WTC11 (cell line): Measurements from ENCODE around the gene TRIM69. TPM values are rescaled to one million over a fixed set of nuclear protein-coding genes. Genes with fewer than 3 reads are reported as not detected.

Experiments
- ATAC-seq: fragments of 200-7000 bp; cut with Tn5 transposase; 2 replicates; pipeline ENCODE4 v1.10.0; 2021; ENCODE audit warnings: mild to moderate bottlenecking, moderate library complexity
- CTCF ChIA-PET: fragments of 300-600 bp; sonication (Branson Sonifier 250); formaldehyde crosslinking; loops from one replicate; lab custom pipeline; 2021; ENCODE audit warnings: antibody characterized with exemption; lab: Charles Lee
- POLR2A ChIA-PET: fragments of 350-600 bp; sonication (Branson Sonifier 250); formaldehyde crosslinking; loops from one replicate; lab custom pipeline; 2021; ENCODE audit warnings: antibody characterized with exemption; lab: Charles Lee
- DNase-seq: peaks from one replicate; pipeline ENCODE4 v3.0.0; 2021; ENCODE audit warnings: low spot score
- H3K27ac Mint-ChIP-seq: 2 replicates; pipeline ENCODE4 v1.8.0; 2021; ENCODE audit warnings: mixed read lengths
- H3K27me3 Mint-ChIP-seq: 2 replicates; pipeline ENCODE4 v1.8.0; 2021; ENCODE audit warnings: low read depth, mild to moderate bottlenecking, moderate library complexity, mixed read lengths
- H3K36me3 Mint-ChIP-seq: 2 replicates; pipeline ENCODE4 v1.8.0; 2021; ENCODE audit warnings: mixed read lengths
- H3K4me1 Mint-ChIP-seq: 2 replicates; pipeline ENCODE4 v1.8.0; 2022; ENCODE audit warnings: mixed read lengths
- H3K4me3 Mint-ChIP-seq: 2 replicates; pipeline ENCODE4 v1.8.0; 2021; ENCODE audit warnings: mild to moderate bottlenecking, moderate library complexity, mixed read lengths
- H3K9me3 Mint-ChIP-seq: 2 replicates; pipeline ENCODE4 v1.8.0; 2021; ENCODE audit warnings: mixed read lengths
- CBFB ChIP-seq: sonication (generic); formaldehyde crosslinking; IDR thresholded peaks from 2 replicates; pipeline ENCODE4 v1.8.1; 2022; ENCODE audit warnings: mild to moderate bottlenecking, low read depth, missing genetic modification reagents
- CDX4 ChIP-seq: fragments of 250-450 bp; sonication (Bioruptor Pico); IDR thresholded peaks from 2 replicates; pipeline ENCODE4 v1.9.0; 2021; ENCODE audit warnings: moderate library complexity, mild to moderate bottlenecking, inconsistent platforms, borderline replicate concordance
- CREB1 ChIP-seq: sonication (generic); formaldehyde crosslinking; IDR thresholded peaks from 2 replicates; pipeline ENCODE4 v1.8.0; 2023; ENCODE audit warnings: mild to moderate bottlenecking, missing genetic modification reagents
- E2F4 ChIP-seq: sonication (generic); formaldehyde crosslinking; IDR thresholded peaks from 2 replicates; pipeline ENCODE4 v1.8.1; 2022; ENCODE audit warnings: low read depth, mild to moderate bottlenecking, moderate library complexity, missing genetic modification reagents, borderline replicate concordance
- E2F5 ChIP-seq: sonication (generic); formaldehyde crosslinking; IDR thresholded peaks from 2 replicates; pipeline ENCODE4 v1.8.1; 2022; ENCODE audit warnings: mild to moderate bottlenecking, moderate library complexity, missing genetic modification reagents
- FOXP1 ChIP-seq: sonication (generic); formaldehyde crosslinking; IDR thresholded peaks from 2 replicates; pipeline ENCODE4 v1.8.0; 2022; ENCODE audit warnings: missing genetic modification reagents, mild to moderate bottlenecking, moderate library complexity, borderline replicate concordance
- HMGA2 ChIP-seq: fragments of 250-450 bp; sonication (Bioruptor Pico); IDR thresholded peaks from 2 replicates; pipeline ENCODE4 v1.4.0; 2021; ENCODE audit warnings: mild to moderate bottlenecking, moderate library complexity
- HMGXB4 ChIP-seq: sonication (generic); formaldehyde crosslinking; IDR thresholded peaks from 2 replicates; pipeline ENCODE4 v1.8.1; 2023; ENCODE audit warnings: mild to moderate bottlenecking, moderate library complexity, missing genetic modification reagents
- MAX ChIP-seq: sonication (generic); formaldehyde crosslinking; IDR thresholded peaks from 2 replicates; pipeline ENCODE4 v1.8.0; 2022; ENCODE audit warnings: mild to moderate bottlenecking, missing genetic modification reagents
- NR2C2 ChIP-seq: sonication (generic); formaldehyde crosslinking; IDR thresholded peaks from 2 replicates; pipeline ENCODE4 v1.8.0; 2022; ENCODE audit warnings: mild to moderate bottlenecking, missing genetic modification reagents
- OVOL2 ChIP-seq: fragments of 250-450 bp; sonication (Bioruptor Pico); IDR thresholded peaks from 2 replicates; pipeline ENCODE4 v1.9.0; 2021; ENCODE audit warnings: mild to moderate bottlenecking, borderline replicate concordance
- PRRX2 ChIP-seq: fragments of 250-450 bp; sonication (Bioruptor Pico); IDR thresholded peaks from 2 replicates; pipeline ENCODE4 v1.8.0; 2021; ENCODE audit warnings: mild to moderate bottlenecking
- USF1 ChIP-seq: sonication (generic); formaldehyde crosslinking; IDR thresholded peaks from 2 replicates; pipeline ENCODE4 v1.8.0; 2022; ENCODE audit warnings: mild to moderate bottlenecking, missing genetic modification reagents
- ZNF219 ChIP-seq: sonication (generic); formaldehyde crosslinking; IDR thresholded peaks from 2 replicates; pipeline ENCODE4 v1.8.0; 2023; ENCODE audit warnings: missing genetic modification reagents, mild to moderate bottlenecking, borderline replicate concordance
- ZNF532 ChIP-seq: fragments of 250-450 bp; sonication (Bioruptor Pico); IDR thresholded peaks from 2 replicates; pipeline ENCODE4 v1.9.0; 2021; ENCODE audit warnings: mild to moderate bottlenecking, borderline replicate concordance
- ZNF671 ChIP-seq: fragments of 250-450 bp; sonication (Bioruptor Pico); IDR thresholded peaks from 2 replicates; pipeline ENCODE4 v1.8.0; 2021; ENCODE audit warnings: mild to moderate bottlenecking
- total RNA-seq: library from RNA; stranded (reverse); gene quantifications from 3 replicates; pipeline ENCODE4 v1.2.3, GENCODE V29; 2021

TRIM69 gene
- total RNA-seq, 1 experiment from 2014 or later: 10.4 TPM

- TF ChIP-seq E2F4 (CRISPR knock-in tag): no peak
- TF ChIP-seq CDX4 (CRISPR knock-in tag): no peak
Measured at GRCh38 chr15:44763848-44764247, 27.5 kb downstream of the TRIM69 start (continued).

GRCh38 chr15:44765036-44765435 is 28.7 kb downstream of the TRIM69 start:
- no peaks in the 10 kb centered on the region for H3K4me1 Mint-ChIP-seq
- TF ChIP-seq MAX (CRISPR knock-in tag) (no peak), ZNF671 (no peak), PRRX2 (CRISPR knock-in tag) (no peak), FOXP1 (no peak), ZNF532 (CRISPR knock-in tag) (no peak), ZNF219 (CRISPR knock-in tag) (no peak), USF1 (CRISPR knock-in tag) (no peak), CREB1 (CRISPR knock-in tag) (no peak), HMGA2 (no peak), E2F5 (CRISPR knock-in tag) (no peak), HMGXB4 (no peak), CBFB (CRISPR knock-in tag) (no peak), OVOL2 (CRISPR knock-in tag) (no peak), NR2C2 (CRISPR knock-in tag) (no peak)
- TF ChIP-seq, all 79 proteins: peak for 0
- Mint-ChIP-seq H3K27me3 (0 out of 2 replicates have a peak, but pooled peaks cover under 1% of the 10 kb centered on the region), H3K9me3 (peaks cover 20% of the 10 kb centered on the region), H3K36me3 (peaks cover 2% of the 10 kb centered on the region), H3K27ac (no peak overlapping the region), H3K4me3 (no peak overlapping the region)
- ChIA-PET CTCF (interaction anchor here (0.6 to 1.4 kb wide), 2 partner anchors 101 to 460 kb away, joined by 3 to 4 read pairs; partner anchors contain the start of gene SPG11), POLR2A (no interaction called here)
- DNase-seq: no peak
- no peak for ATAC-seq
